ENCODE data around the gene PDE10A. TPM values are rescaled to one million over a fixed set of nuclear protein-coding genes. Genes with fewer than 3 reads are reported as not detected.

The PDE10A gene
- total and polyA plus RNA-seq, 2 of the 8 experiments (the other 6 are each of a cell fraction or from before 2014, with no cell fraction given), result 1.1 to 2.4 TPM

DNA sequence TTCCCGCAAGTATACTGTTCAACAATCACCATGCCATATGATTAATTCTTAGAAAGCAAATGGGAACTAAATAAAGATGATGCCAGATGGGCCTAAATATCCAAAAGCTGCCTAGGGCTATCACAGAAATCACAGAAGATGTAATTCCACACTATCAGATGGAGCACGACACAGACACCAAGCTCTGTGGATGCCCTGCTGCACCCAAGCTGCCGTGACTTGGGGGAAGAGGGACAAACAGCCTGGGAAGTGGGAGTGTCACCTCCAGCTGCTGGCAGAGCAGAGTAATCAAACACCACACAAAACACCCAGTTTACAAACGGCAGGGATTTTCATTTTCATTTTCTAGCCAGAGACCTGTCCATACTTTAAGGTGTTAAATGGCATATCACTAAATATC is 35.7 kb downstream of the PDE10A start:
- no peak overlapping the region for H2BK12ac ChIP-seq (ENCODE audit: low read depth, low read length)
- H3K27ac ChIP-seq (ENCODE audit: low read depth, low read length), result no peak overlapping the region
- H3K4me3 ChIP-seq (ENCODE audit: extremely low read depth in 1 of 4, insufficient read depth in 2 of 4, low read depth in 3 of 4, low read length in 4 of 4), result no peak overlapping the region
- no peaks in the 10 kb centered on the region for H3K79me2 ChIP-seq (ENCODE audit: control insufficient read depth in 1 of 2, insufficient read depth in 2 of 2, low read length in 2 of 2)
- H3K23me2 ChIP-seq (ENCODE audit: low read depth, low read length), result no peaks in the 10 kb centered on the region
- H2BK120ac ChIP-seq (replicated peaks; ENCODE audit: low read depth, low read length), result no peak overlapping the region
- DNase-seq (ENCODE audit: low read depth in 1 of 2, low spot score in 2 of 2), result no peak
- H3K4me1 ChIP-seq (replicated peaks in 1 of 4; ENCODE audit: control insufficient read depth in 3 of 4, insufficient read depth in 4 of 4, low read length in 3 of 4), result peaks cover 0 to 4% (median 0%) of the 10 kb centered on the region in 4 experiments; a peak in 1 of 7 replicates
- no peak overlapping the region for H2BK5ac ChIP-seq (ENCODE audit: low read depth, low read length)
- CTCF ChIA-PET (ENCODE audit: partially characterized antibody), result no interaction called here
- H3K18ac ChIP-seq (ENCODE audit: extremely low read depth, low read length), result no peak overlapping the region
- POLR2A ChIA-PET (ENCODE audit: partially characterized antibody), result no interaction called here
- no peak overlapping the region; the same call in 1 of the 2 replicates for H4K8ac ChIP-seq (ENCODE audit: extremely low read depth, insufficient read depth, low read length)
- no peak overlapping the region for H4K91ac ChIP-seq (replicated peaks; ENCODE audit: insufficient read length, low read length)
- no peak for FAIRE-seq
- H2AFZ ChIP-seq (ENCODE audit: low read length), result no peak overlapping the region
- no peaks in the 10 kb centered on the region for H4K20me1 ChIP-seq (replicated peaks in 1 of 2; ENCODE audit: control insufficient read depth in 1 of 2, insufficient read depth in 2 of 2, low read length in 2 of 2)
- no peaks in the 10 kb centered on the region for H3K79me1 ChIP-seq (ENCODE audit: low read depth, low read length)
- H4K5ac ChIP-seq (ENCODE audit: insufficient read length, low read depth, low read length), result no peak overlapping the region
- H2BK15ac ChIP-seq (ENCODE audit: low read length), result no peak overlapping the region
- no peak overlapping the region for H3K56ac ChIP-seq (replicated peaks; ENCODE audit: insufficient read length, low read depth, low read length)
- H3K27me3 ChIP-seq (replicated peaks in 1 of 4; ENCODE audit: control insufficient read depth in 3 of 4, extremely low read depth in 1 of 4, insufficient read depth in 3 of 4, low read length in 3 of 4), result no peaks in the 10 kb centered on the region
- H3K36me3 ChIP-seq (ENCODE audit: control insufficient read depth in 2 of 4, insufficient read depth in 4 of 4, low read length in 3 of 4), result no peaks in the 10 kb centered on the region
- no peaks in the 10 kb centered on the region for H3K9me3 ChIP-seq (ENCODE audit: insufficient read depth in 2 of 2, low read depth in 1 of 2, low read length in 1 of 2)
- H2AK5ac ChIP-seq (ENCODE audit: low read depth, low read length), result no peak overlapping the region
- 88% methylated on average over 4 of the region's 4 CpGs; no CpG with 5 or more reads in 1 of the 2 experiments for WGBS, 2 experiments (ENCODE audit: extremely low coverage in 1 of 2, insufficient coverage in 1 of 2, insufficient read length in 1 of 2, insufficient replicate concordance in 2 of 2, low coverage in 1 of 2, low lambda C conversion rate in 2 of 2, missing lambda C conversion rate in 1 of 2)
- H2BK20ac ChIP-seq (ENCODE audit: low read length), result no peak overlapping the region
- no peak overlapping the region for H3K14ac ChIP-seq (ENCODE audit: insufficient read length)
- no peak overlapping the region for H3K9ac ChIP-seq (replicated peaks in 1 of 4; ENCODE audit: extremely low read depth in 1 of 4, low read depth in 3 of 4, low read length in 3 of 4)
- H3K4me2 ChIP-seq (ENCODE audit: insufficient read depth in 1 of 2, low read depth in 2 of 2, low read length in 2 of 2), result no peak overlapping the region
- H3K23ac ChIP-seq (ENCODE audit: insufficient read length), result no peak overlapping the region
- H3K4ac ChIP-seq (replicated peaks; ENCODE audit: insufficient read length, low read depth, low read length), result no peak overlapping the region
- TF ChIP-seq YY1 (IDR thresholded peaks at IDR 0.05; ENCODE audit: low read depth, low read length) (no peak), POU5F1 (IDR thresholded peaks at IDR 0.05; ENCODE audit: low read depth, low read length) (no peak), BRCA1 (IDR thresholded peaks at IDR 0.05; ENCODE audit: low read depth, low read length) (no peak), JUN (IDR thresholded peaks at IDR 0.05; ENCODE audit: low read depth, low read length) (no peak), TBP (IDR thresholded peaks at IDR 0.05; ENCODE audit: low read depth, low read length) (no peak), EGR1 (IDR thresholded peaks at IDR 0.05; ENCODE audit: borderline replicate concordance, low read depth, low read length) (no peak), PHF8 (conservative IDR thresholded peaks at IDR 0.05; ENCODE audit: low read depth, low read length) (no peak), CHD1 (IDR thresholded peaks at IDR 0.05; ENCODE audit: low read depth, low read length) (no peak), RBBP5 (IDR thresholded peaks at IDR 0.05; ENCODE audit: borderline replicate concordance, low read depth, low read length) (no peak), SAP30 (IDR thresholded peaks at IDR 0.05; ENCODE audit: insufficient read depth, insufficient replicate concordance, low read length) (no peak)
- TF ChIP-seq, protein P1, sequence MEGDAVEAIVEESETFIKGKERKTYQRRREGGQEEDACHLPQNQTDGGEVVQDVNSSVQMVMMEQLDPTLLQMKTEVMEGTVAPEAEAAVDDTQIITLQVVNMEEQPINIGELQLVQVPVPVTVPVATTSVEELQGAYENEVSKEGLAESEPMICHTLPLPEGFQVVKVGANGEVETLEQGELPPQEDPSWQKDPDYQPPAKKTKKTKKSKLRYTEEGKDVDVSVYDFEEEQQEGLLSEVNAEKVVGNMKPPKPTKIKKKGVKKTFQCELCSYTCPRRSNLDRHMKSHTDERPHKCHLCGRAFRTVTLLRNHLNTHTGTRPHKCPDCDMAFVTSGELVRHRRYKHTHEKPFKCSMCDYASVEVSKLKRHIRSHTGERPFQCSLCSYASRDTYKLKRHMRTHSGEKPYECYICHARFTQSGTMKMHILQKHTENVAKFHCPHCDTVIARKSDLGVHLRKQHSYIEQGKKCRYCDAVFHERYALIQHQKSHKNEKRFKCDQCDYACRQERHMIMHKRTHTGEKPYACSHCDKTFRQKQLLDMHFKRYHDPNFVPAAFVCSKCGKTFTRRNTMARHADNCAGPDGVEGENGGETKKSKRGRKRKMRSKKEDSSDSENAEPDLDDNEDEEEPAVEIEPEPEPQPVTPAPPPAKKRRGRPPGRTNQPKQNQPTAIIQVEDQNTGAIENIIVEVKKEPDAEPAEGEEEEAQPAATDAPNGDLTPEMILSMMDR (IDR thresholded peaks at IDR 0.05; ENCODE audit: control extremely low read depth in 1 of 3, insufficient read depth in 1 of 3, low read depth in 1 of 3, low read length in 3 of 3), result no peak
